WTC11 (cell line): Measurements from ENCODE around the gene TNIK.

Experiments used
- CBFB ChIP-seq: sonication (generic); formaldehyde crosslinking; IDR thresholded peaks from 2 replicates; pipeline ENCODE4 v1.8.1; 2022; ENCODE audit warnings: mild to moderate bottlenecking, low read depth, missing genetic modification reagents
- HMGA2 ChIP-seq: fragments of 250-450 bp; sonication (Bioruptor Pico); IDR thresholded peaks from 2 replicates; pipeline ENCODE4 v1.4.0; 2021; ENCODE audit warnings: mild to moderate bottlenecking, moderate library complexity
- TF ChIP-seq, protein P1 (sequence below): fragments of 200-600 bp; IDR thresholded peaks from 2 replicates; pipeline ENCODE4 v1.8.0; 2022; ENCODE audit warnings: antibody characterized with exemption

DNA sequence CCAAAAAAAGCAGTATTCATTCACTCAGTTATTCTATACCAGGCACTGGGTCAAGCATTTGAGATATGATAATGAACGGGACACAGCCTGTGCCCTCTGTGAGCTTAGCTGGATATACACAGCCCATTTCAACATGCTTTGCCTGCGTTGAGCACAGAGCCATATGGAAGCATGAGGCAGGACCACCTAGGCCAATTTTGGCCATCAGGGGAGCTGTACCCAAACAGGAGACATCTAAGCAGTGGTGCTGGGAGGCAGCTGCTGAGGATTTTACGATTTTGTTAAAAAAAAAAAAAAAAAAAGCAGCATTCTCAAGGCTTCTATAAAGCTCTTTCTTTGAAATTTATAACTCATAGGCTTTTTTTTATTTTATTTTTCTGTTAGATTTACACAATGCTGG is 346.5 kb downstream of the TNIK start:
- TF ChIP-seq HMGA2 (CRISPR knock-in tag): no peak
- TF ChIP-seq, protein P1, sequence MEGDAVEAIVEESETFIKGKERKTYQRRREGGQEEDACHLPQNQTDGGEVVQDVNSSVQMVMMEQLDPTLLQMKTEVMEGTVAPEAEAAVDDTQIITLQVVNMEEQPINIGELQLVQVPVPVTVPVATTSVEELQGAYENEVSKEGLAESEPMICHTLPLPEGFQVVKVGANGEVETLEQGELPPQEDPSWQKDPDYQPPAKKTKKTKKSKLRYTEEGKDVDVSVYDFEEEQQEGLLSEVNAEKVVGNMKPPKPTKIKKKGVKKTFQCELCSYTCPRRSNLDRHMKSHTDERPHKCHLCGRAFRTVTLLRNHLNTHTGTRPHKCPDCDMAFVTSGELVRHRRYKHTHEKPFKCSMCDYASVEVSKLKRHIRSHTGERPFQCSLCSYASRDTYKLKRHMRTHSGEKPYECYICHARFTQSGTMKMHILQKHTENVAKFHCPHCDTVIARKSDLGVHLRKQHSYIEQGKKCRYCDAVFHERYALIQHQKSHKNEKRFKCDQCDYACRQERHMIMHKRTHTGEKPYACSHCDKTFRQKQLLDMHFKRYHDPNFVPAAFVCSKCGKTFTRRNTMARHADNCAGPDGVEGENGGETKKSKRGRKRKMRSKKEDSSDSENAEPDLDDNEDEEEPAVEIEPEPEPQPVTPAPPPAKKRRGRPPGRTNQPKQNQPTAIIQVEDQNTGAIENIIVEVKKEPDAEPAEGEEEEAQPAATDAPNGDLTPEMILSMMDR: no peak
- no peak for TF ChIP-seq CBFB
